HepG2 (cell line): ENCODE data around the gene RHBDL1. TPM values are rescaled to one million over a fixed set of nuclear protein-coding genes. Genes with fewer than 3 reads are reported as not detected.

Experiments used
- ARID4A ChIP-seq: sonication (generic); formaldehyde crosslinking; IDR thresholded peaks from 2 replicates; pipeline ENCODE4 v1.5.0; 2020; ENCODE audit warnings: mild to moderate bottlenecking, missing genetic modification reagents, borderline replicate concordance
- ZBTB4 ChIP-seq: sonication (generic); formaldehyde crosslinking; IDR thresholded peaks from 2 replicates; pipeline ENCODE4 v1.4.0; 2020; ENCODE audit warnings: missing genetic modification reagents, mild to moderate bottlenecking, borderline replicate concordance
- polyA plus RNA-seq, 8 experiments: library from polyadenylated mRNA; depleted of rRNA in 3 of 8; stranded (reverse) in 7 of 8; unstranded in 1 of 8; fragments of >200 nt; fragmentation: Illumina TruSeq in 4 of 8; extraction: Trizol in 4 of 8; gene quantifications; 2 replicates each; pipeline versions ENCODE4 v1.2.1 to v1.2.3, GENCODE V29; 2011 to 2016; ENCODE audit warnings: low read depth in 4 of 8, missing spikeins in 1 of 8, mixed read lengths in 1 of 8; ENCODE audit not compliant: insufficient read depth in 1 of 8
- total RNA-seq, 5 experiments: library from RNA; depleted of rRNA; stranded (reverse); fragments of >200 nt; fragmentation: Illumina TruSeq; extraction: Trizol; gene quantifications; 2 replicates each; pipeline ENCODE4 v1.2.3, GENCODE V29; 2016; ENCODE audit warnings: low read depth in 1 of 5

Gene RHBDL1
- total and polyA plus RNA-seq, 2 of the 13 experiments (the other 11 are each of a cell fraction or from before 2014, with no cell fraction given) = 1.8 to 3.8 TPM

DNA sequence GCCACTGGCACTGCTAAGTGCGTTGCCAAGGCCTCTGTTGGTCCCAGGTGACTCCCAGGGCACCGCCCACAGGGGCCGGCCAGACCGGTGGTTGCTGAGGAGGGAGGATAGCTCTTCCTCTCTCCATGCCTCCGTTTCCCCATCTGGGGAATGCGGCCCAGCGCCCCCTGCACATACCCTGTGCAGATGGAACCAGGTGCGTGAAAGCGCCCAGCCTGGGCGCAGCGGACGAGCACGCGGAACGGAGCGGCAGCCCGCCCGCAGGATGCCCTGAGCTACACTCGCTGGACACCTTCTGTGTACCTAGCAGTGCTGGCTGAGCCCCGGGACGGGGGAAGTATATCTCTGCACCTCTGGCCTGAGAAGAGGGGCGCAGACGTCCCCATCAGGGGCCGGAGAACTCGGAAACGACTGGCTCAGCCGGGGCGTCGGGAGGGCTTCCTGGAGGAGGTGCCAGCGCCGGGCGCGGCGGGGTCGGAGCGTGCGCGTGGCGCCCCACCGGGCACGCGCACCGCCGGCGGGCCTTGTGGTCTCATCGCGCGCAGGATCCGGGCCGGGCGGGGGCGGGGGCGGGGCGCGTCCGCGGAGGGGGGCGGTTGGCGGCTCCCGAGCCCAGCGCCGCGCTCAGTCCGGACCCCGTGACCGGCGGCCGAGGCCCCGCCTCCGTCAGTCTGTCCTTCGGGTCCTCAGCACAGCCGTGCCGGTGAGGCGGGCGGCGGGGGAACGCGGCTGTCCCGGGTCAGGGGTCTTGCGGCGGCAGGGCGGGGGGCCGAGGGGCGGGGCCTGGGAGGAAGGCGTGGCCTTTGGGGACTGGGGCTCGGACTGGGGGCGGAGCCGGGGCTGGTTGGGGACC lies 51.2 kb downstream of the RHBDL1 start, which contains the start of the genes CCDC78 and HAGHL (continued):
- TF ChIP-seq ZBTB4 (CRISPR knock-in tag) (no peak), ARID4A (CRISPR knock-in tag) (0 out of 2 replicates have a peak, but pooled peaks have one; percentile 38)
